ENCODE results near the gene DMTF1. TPM values are rescaled to one million over a fixed set of nuclear protein-coding genes. Genes with fewer than 3 reads are reported as not detected.
A peak's percentile ranks its signal among the peaks of the same experiment; 100 is the strongest.

Gene DMTF1
- total RNA-seq, 2 donors from 2014 or later = 90.0 to 103 TPM

DNA sequence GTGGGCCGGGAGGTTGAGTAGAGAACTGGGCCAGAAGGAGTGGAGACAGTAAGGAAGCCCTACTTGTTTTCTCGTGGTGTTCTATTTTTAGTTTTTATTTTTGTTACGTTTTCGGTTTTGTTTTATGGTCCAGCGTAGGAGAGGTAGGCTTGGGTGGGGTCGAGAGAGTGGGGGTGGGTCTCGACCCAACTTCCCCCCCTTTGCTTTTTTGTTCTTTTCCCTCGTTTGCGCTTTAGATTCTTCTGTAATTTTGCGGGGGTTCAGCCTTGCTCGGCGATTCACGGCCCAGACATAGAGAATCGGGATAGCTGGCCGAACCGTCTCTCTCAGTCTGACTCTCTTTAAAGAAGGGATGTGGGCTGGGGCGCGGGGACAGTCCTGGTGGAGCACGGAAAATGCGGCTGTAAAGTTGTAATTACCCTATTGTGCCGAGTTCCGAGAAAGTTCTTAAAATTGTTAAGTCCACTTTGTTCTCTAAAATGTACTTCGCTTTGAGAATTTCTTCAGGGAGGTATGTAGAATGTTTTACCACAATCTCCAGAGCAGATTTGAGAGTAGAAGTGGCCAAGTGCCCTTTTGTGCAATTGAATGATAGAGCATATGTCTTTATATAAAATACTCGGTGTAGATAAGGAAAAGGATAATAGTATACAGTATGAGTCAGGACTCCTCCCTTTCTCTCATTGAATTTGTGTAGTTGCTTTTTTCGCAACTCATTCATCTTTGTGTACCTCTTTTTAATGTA is 816 bp downstream of the DMTF1 start:
- Mint-ChIP-seq H3K4me1 (ENCODE audit: low read depth) (peaks cover 40% of the 10 kb centered on the region), H3K4me3 (peak overlapping the region; percentile 93 to 95), H3K9me3 (no peaks in the 10 kb centered on the region), H3K27ac (peak overlapping the region; percentile 98), H3K36me3 (ENCODE audit: insufficient read depth in 2 of 2) (peaks cover 9 to 15% of the 10 kb centered on the region in 2 donors), H3K27me3 (ENCODE audit: low read depth) (no peaks in the 10 kb centered on the region)
- ATAC-seq (replicated peaks in 1 of 2) = peak; percentile 29 to 37
- peak; percentile 39 to 52 for DNase-seq

DNA sequence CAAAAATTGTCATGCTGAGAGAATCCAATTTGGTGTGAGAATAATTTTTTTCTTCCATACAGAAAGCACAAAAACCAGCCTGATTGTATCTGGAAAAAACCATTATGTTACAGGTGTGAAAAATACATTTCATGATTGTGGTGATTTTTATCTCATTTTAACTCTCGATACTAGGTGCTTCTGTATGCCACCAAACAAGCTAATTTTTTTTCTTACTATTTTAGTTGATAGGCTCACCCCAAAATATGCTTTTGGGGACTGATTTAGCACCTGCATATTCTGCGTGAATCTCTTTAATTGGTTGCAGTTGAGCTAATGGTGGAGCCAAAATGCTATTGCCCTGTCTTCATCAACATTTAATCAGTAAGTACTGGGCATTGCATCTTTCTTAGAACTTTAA is 1.9 kb downstream of the DMTF1 start:
- H3K9me3 Mint-ChIP-seq = no peaks in the 10 kb centered on the region
- H3K4me1 Mint-ChIP-seq (ENCODE audit: low read depth) = peaks cover 44% of the 10 kb centered on the region
- ATAC-seq (replicated peaks in 1 of 2) = no peak
- DNase-seq = no peak
- H3K4me3 Mint-ChIP-seq = peak overlapping the region; percentile 93 to 95
- H3K27me3 Mint-ChIP-seq (ENCODE audit: low read depth) = no peaks in the 10 kb centered on the region
- H3K27ac Mint-ChIP-seq = peak overlapping the region; percentile 98
- H3K36me3 Mint-ChIP-seq (ENCODE audit: insufficient read depth in 2 of 2) = peaks cover 9 to 15% of the 10 kb centered on the region in 2 donors

DNA sequence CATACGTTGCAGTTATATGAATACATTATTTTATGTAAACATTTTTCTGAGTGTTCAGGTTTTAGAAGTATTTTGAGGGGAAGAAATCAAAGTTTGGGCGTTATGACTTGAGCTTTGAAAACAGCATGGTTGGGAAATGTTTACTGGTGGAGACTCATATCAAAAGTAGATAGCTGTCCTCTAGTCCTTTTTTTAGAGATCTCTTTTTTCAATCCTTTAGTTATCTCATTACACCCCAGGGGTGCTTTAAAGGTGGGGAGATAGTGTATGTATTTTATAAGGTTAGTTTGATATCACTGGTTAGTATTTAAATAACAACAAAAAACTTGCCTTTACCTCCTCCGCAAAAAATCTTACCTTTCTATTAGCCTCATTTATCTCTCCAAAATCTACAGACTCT is 2.3 kb downstream of the DMTF1 start:
- no peaks in the 10 kb centered on the region for H3K27me3 Mint-ChIP-seq (ENCODE audit: low read depth)
- peak overlapping the region; percentile 93 to 95 for H3K4me3 Mint-ChIP-seq
- no peaks in the 10 kb centered on the region for H3K9me3 Mint-ChIP-seq
- peak overlapping the region; percentile 98 for H3K27ac Mint-ChIP-seq
- H3K4me1 Mint-ChIP-seq (ENCODE audit: low read depth) = peaks cover 45% of the 10 kb centered on the region
- ATAC-seq (replicated peaks in 1 of 2) (no peak), DNase-seq (no peak)
- H3K36me3 Mint-ChIP-seq (ENCODE audit: insufficient read depth in 2 of 2) = peaks cover 9 to 15% of the 10 kb centered on the region in 2 donors

DNA sequence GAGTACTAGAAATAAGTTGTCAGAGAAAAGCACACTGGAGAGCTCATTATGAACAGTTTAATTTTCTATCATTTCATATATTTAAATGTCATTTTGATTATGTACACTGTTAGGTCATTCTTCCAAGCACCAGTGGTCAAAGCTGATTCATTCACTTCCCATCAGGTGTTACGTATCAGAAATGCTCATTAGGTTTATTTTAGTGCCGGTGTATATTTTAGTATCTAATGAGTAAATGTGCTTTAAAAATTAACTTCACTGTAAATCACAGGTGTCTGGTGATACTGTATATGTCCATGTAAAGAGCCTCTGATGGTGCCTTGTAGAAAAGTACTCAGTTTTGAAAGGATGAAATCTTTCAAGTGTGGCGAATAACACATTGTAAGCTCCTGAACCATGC is 3.5 kb downstream of the DMTF1 start:
- H3K27me3 Mint-ChIP-seq (ENCODE audit: low read depth) = no peaks in the 10 kb centered on the region
- DNase-seq (no peak), ATAC-seq (replicated peaks in 1 of 2) (no peak)
- peak overlapping the region; percentile 38 for H3K27ac Mint-ChIP-seq
- peaks cover 52% of the 10 kb centered on the region for H3K4me1 Mint-ChIP-seq (ENCODE audit: low read depth)
- H3K9me3 Mint-ChIP-seq = no peaks in the 10 kb centered on the region
- peak overlapping the region; percentile 29 to 81 for H3K4me3 Mint-ChIP-seq
- H3K36me3 Mint-ChIP-seq (ENCODE audit: insufficient read depth in 2 of 2) = peaks cover 13 to 19% of the 10 kb centered on the region in 2 donors

DNA sequence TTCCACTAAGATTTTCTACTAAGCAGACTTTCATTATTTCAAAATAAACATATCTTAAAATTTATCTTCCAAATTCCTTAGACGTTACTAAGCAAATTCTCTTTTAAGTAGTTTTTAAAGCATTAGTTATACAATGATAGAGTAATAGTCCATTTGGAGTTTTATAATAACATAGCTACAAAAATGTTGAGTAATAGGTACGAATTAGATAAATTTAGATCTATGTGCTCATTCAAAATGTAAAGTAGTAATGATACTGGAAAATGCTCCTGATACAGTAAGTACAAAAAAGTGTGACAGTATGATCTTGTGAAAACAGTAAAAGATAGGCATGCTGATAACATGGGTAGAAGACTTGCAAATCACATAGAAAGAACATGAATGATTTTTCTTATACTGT is 4.5 kb downstream of the DMTF1 start:
- Mint-ChIP-seq H3K27ac (peak overlapping the region; percentile 54), H3K9me3 (no peaks in the 10 kb centered on the region), H3K27me3 (ENCODE audit: low read depth) (no peaks in the 10 kb centered on the region), H3K36me3 (ENCODE audit: insufficient read depth in 2 of 2) (peaks cover 13 to 19% of the 10 kb centered on the region in 2 donors), H3K4me3 (peak overlapping the region in 1 of 2 donors; percentile 81), H3K4me1 (ENCODE audit: low read depth) (peaks cover 45% of the 10 kb centered on the region)
- DNase-seq (no peak), ATAC-seq (replicated peaks in 1 of 2) (no peak)

DNA sequence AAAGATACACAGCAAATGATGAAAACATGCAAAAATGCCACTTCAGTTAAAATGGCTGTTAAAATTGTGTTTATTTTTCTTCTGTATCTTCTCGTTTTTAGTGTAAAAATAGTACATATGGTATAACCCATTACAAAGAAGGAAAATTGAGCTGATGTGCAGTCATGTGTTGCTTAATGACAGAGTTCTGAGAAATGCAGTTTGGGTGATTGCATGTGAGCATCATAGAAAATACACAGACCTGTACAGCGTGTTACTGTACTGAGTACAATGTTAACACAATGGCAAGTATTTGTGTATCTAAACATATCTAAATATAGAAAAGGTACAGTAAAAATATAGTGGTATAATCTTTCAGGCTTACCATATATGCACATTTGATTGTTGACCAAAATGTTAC is 7.3 kb downstream of the DMTF1 start:
- no peaks in the 10 kb centered on the region for H3K9me3 Mint-ChIP-seq
- ATAC-seq (replicated peaks in 1 of 2) (no peak), DNase-seq (no peak)
- H3K4me3 Mint-ChIP-seq = no peak overlapping the region
- peaks cover 46% of the 10 kb centered on the region for H3K4me1 Mint-ChIP-seq (ENCODE audit: low read depth)
- no peaks in the 10 kb centered on the region for H3K27me3 Mint-ChIP-seq (ENCODE audit: low read depth)
- H3K36me3 Mint-ChIP-seq (ENCODE audit: insufficient read depth in 2 of 2) = peaks cover 8 to 17% of the 10 kb centered on the region in 2 donors
- H3K27ac Mint-ChIP-seq = no peak overlapping the region

DNA sequence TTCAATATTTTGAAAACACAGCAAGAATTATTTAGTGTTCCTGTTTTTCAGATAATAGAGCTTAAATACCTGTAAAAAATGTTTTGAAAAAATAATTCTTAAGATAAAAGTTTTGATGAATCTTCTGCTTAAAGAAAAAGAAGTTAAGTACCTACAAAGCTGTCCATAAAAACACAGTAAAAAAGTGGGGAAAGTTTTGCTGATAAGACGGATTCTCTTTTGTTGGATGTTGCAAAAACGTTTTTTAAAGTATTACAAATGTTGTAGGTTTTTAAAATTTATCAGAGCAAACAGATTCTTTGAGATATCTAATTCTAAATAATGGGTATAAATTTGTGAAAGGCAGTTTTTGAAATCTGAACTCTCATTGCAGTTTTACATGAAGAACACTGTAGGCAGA is 12.2 kb downstream of the DMTF1 start:
- peaks cover 19 to 40% of the 10 kb centered on the region in 2 donors for H3K36me3 Mint-ChIP-seq (ENCODE audit: insufficient read depth in 2 of 2)
- H3K27me3 Mint-ChIP-seq (ENCODE audit: low read depth) = no peaks in the 10 kb centered on the region

DNA sequence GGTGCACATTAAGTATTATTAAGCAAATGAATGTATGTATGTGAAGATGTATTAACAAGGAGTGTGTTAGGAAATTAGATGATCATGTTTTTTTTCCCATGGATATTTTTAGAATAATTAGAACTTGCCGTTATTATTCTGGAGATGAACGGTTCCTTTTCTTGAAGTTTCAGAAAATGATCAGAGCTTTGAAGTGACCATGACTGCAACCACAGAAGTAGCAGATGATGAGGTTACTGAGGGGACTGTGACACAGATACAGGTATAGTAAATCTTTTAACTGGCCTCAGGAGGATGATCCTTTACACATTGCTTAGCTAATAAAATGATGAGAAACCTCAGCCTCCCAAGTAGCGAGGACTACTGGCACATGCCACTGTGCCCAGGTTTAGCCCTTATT is 18.6 kb downstream of the DMTF1 start:
- ATAC-seq (replicated peaks in 1 of 2) = no peak
- H3K27me3 Mint-ChIP-seq (ENCODE audit: low read depth) = no peaks in the 10 kb centered on the region
- H3K4me1 Mint-ChIP-seq (ENCODE audit: low read depth) = no peaks in the 10 kb centered on the region
- no peak overlapping the region for H3K4me3 Mint-ChIP-seq
- no peak overlapping the region for H3K27ac Mint-ChIP-seq
- peaks cover 18 to 48% of the 10 kb centered on the region in 2 donors for H3K36me3 Mint-ChIP-seq (ENCODE audit: insufficient read depth in 2 of 2)
- no peak for DNase-seq
- H3K9me3 Mint-ChIP-seq = no peaks in the 10 kb centered on the region

More for the DNA sequence above, 12.2 kb downstream of the DMTF1 start:
- DNase-seq (no peak), ATAC-seq (replicated peaks in 1 of 2) (no peak)
- Mint-ChIP-seq H3K27ac (no peak overlapping the region), H3K9me3 (no peaks in the 10 kb centered on the region), H3K4me1 (ENCODE audit: low read depth) (peaks cover 14% of the 10 kb centered on the region), H3K4me3 (no peak overlapping the region)

DNA sequence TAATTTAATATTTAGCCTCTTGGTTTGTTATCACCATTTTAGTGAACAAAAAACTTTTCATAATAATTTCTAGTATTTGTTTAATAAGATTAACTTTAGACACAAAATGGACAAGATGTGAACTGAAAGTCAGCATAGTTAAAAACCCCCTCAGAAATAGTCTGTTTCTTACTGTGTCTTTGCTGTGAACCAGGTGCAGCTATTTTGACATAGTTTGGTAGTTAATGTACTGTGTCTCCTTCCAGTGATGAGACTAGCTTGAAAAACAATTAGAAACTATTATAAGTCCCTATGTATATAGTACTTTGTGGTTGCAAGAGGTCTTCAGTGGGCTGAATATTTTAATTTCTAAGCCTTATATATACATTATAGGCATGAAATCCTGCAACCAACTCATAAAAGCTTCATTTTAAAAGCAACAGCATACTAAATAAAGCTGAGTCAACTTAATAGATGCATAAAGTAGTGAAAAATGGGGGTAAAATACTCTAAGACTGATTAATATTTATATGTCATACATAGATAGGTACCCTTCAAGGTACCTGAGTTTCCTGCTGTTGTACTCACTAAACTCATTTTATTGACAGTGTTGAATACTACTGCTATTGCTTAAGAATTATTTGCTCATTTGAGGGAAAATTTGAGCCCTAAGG is 19.2 kb downstream of the DMTF1 start:
- Mint-ChIP-seq H3K36me3 (ENCODE audit: insufficient read depth in 2 of 2) (peaks cover 18 to 50% of the 10 kb centered on the region in 2 donors), H3K4me3 (no peak overlapping the region), H3K9me3 (no peaks in the 10 kb centered on the region), H3K27ac (no peak overlapping the region), H3K27me3 (ENCODE audit: low read depth) (no peaks in the 10 kb centered on the region), H3K4me1 (ENCODE audit: low read depth) (peaks cover 3% of the 10 kb centered on the region)
- DNase-seq (no peak), ATAC-seq (replicated peaks in 1 of 2) (no peak)

DNA sequence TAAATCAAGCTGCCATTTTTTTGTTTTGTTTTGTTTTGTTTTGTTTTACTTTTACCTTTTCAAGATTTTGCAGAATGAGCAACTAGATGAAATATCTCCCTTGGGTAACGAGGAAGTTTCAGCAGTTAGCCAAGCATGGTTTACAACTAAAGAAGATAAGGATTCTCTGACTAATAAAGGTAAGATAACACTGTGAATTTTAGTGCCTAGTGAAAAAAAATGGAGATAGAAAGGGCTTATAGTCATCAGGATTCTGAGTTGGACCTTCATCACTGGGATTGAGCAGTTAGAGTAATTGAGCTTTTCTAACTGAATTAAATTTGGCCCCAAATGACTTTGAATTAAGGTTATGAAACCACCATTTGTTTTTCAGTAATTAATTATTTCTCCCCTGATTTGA is 21.2 kb downstream of the DMTF1 start:
- Mint-ChIP-seq H3K9me3 (no peaks in the 10 kb centered on the region), H3K27me3 (ENCODE audit: low read depth) (no peaks in the 10 kb centered on the region), H3K4me1 (ENCODE audit: low read depth) (peaks cover 4% of the 10 kb centered on the region), H3K4me3 (no peak overlapping the region), H3K27ac (no peak overlapping the region), H3K36me3 (ENCODE audit: insufficient read depth in 2 of 2) (peaks cover 20 to 53% of the 10 kb centered on the region in 2 donors)
- no peak for DNase-seq
- no peak for ATAC-seq (replicated peaks in 1 of 2)

DNA sequence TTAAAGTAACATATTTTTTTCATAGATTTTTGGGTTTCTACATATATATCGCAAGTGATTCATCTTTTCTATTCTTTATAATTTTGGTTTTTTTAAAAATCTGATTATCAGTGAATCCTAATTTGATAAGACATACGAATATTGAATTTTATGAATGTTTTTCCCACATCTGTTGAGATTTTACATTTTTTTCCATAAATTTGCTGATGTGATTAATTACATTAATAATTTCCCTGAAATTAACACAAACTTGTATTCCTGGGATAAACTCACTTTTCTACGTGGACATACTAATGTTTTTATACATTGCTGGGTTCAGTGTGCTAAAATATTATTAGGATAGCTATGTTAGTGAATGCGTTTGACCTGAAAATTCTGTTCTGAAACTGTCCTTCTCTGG is 26.1 kb downstream of the DMTF1 start:
- DNase-seq (no peak), ATAC-seq (replicated peaks in 1 of 2) (no peak)
- H3K4me1 Mint-ChIP-seq (ENCODE audit: low read depth) = peaks cover 10% of the 10 kb centered on the region
- H3K9me3 Mint-ChIP-seq = no peaks in the 10 kb centered on the region
- no peak overlapping the region for H3K4me3 Mint-ChIP-seq
- H3K27ac Mint-ChIP-seq = no peak overlapping the region
- peaks cover 8 to 44% of the 10 kb centered on the region in 2 donors for H3K36me3 Mint-ChIP-seq (ENCODE audit: insufficient read depth in 2 of 2)
- H3K27me3 Mint-ChIP-seq (ENCODE audit: low read depth) = no peaks in the 10 kb centered on the region

DNA sequence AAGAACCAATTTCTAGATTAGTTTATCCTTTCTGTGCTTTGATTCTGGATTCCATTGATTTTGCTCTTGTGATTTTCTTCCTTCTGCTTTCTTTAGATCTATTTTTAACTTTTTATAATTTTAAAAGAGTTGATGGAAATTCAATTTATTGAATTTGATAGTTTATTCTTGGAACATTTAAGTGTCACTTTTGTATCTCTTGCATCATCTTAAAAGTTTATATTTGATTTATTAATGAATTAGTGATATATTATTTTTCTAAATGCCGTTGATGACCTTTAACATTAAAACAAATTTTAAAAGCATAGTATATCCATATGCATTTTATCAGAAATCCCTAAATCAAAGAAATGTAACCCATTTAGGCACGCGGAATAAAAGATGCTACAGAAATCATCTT is 26.9 kb downstream of the DMTF1 start:
- H3K9me3 Mint-ChIP-seq = no peaks in the 10 kb centered on the region
- H3K27ac Mint-ChIP-seq = no peak overlapping the region
- ATAC-seq (replicated peaks in 1 of 2) (no peak), DNase-seq (no peak)
- peaks cover 10% of the 10 kb centered on the region for H3K4me1 Mint-ChIP-seq (ENCODE audit: low read depth)
- no peak overlapping the region for H3K4me3 Mint-ChIP-seq
- no peaks in the 10 kb centered on the region for H3K27me3 Mint-ChIP-seq (ENCODE audit: low read depth)
- H3K36me3 Mint-ChIP-seq (ENCODE audit: insufficient read depth in 2 of 2) = peaks cover 9 to 42% of the 10 kb centered on the region in 2 donors

DNA sequence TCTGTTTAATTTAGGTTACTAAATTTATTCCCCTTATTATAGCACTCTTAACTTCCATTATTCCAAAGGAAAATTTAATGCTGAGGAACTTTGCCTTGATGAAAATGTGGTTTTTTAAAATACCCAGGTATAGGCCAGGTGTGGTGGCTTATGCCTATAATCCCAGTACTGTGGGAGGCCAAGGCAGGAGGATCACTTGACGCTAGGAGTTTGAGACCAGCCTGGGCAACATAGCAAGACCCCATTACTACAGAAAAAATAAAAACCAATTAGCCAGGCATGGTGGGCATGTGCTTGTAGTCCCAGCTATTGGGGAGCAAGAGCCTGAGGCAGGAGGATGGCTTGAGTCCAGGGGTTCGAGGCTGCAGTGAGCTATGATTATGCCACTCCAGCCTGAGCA is 34.9 kb downstream of the DMTF1 start:
- Mint-ChIP-seq H3K4me1 (ENCODE audit: low read depth) (peaks cover 6% of the 10 kb centered on the region), H3K27me3 (ENCODE audit: low read depth) (no peaks in the 10 kb centered on the region), H3K36me3 (ENCODE audit: insufficient read depth in 2 of 2) (peaks cover 12 to 50% of the 10 kb centered on the region in 2 donors), H3K27ac (no peak overlapping the region), H3K9me3 (no peaks in the 10 kb centered on the region), H3K4me3 (no peak overlapping the region)
- ATAC-seq (replicated peaks in 1 of 2) (no peak), DNase-seq (no peak)
